HEK293 (cell line): ENCODE measurements around the gene SLC12A2.

Source experiments
- CTCF ChIA-PET: fragments of 350-600 bp; formaldehyde crosslinking; extraction: SDS; loops from one replicate; lab custom pipeline; 2021; ENCODE audit warnings: antibody characterized with exemption; lab: Yijun Ruan, JAX
- POLR2A ChIA-PET: fragments of 300-600 bp; formaldehyde crosslinking; extraction: SDS; loops from one replicate; lab custom pipeline; 2020; ENCODE audit warnings: antibody characterized with exemption, inconsistent platforms; lab: Yijun Ruan, JAX
- H3K27ac ChIP-seq: fragments of 200-500 bp; sonication (Bioruptor generic); 2 replicates; pipeline ENCODE4 v1.5.1; 2014; ENCODE audit warnings: low read depth, low read length, control low read depth, inconsistent platforms; ENCODE audit errors: extremely low read depth
- H3K36me3 ChIP-seq, 2 experiments: fragments of 200-500 bp in 1 of 2; sonication (Bioruptor generic) in 1 of 2; 1 replicate in 1 of 2; 2 replicates in 1 of 2; pipeline ENCODE4 v1.5.1; 2014 to 2017; ENCODE audit warnings: inconsistent platforms in 2 of 2, low read length in 2 of 2; ENCODE audit not compliant: control insufficient read depth in 2 of 2, insufficient read depth in 1 of 2
- H3K4me1 ChIP-seq: fragments of 200-500 bp; sonication (Bioruptor generic); 2 replicates; pipeline ENCODE4 v1.5.1; 2014; ENCODE audit warnings: mild to moderate bottlenecking, low read length, inconsistent platforms; ENCODE audit not compliant: control insufficient read depth, insufficient read depth
- H3K4me3 ChIP-seq: 2 replicates; pipeline ENCODE4 v1.5.1; 2011; ENCODE audit warnings: low read depth, mild to moderate bottlenecking, control low read depth, low read length, moderate library complexity
- H3K9me3 ChIP-seq: fragments of 200-500 bp; sonication (Bioruptor generic); 2 replicates; pipeline ENCODE4 v1.5.1; 2014; ENCODE audit warnings: low read depth, low read length, inconsistent platforms; ENCODE audit not compliant: control insufficient read depth, insufficient read depth
- BCL11B ChIP-seq: fragments of 450-650 bp; formaldehyde crosslinking; IDR thresholded peaks from 2 replicates; pipeline ENCODE4 v1.5.1; 2016; ENCODE audit warnings: low read depth, missing biosample characterization, missing genetic modification characterization
- SCRT2 ChIP-seq: fragments of 450-650 bp; formaldehyde crosslinking; IDR thresholded peaks from 2 replicates; pipeline ENCODE4 v1.5.1; 2016; ENCODE audit warnings: missing biosample characterization, missing genetic modification characterization
- SP2 ChIP-seq: fragments of 450-650 bp; formaldehyde crosslinking; IDR thresholded peaks from 2 replicates; pipeline ENCODE4 v1.5.1; 2016; ENCODE audit warnings: missing biosample characterization, missing genetic modification characterization
- ZBTB10 ChIP-seq: fragments of 450-650 bp; formaldehyde crosslinking; IDR thresholded peaks from 2 replicates; pipeline ENCODE4 v1.5.1; 2016; ENCODE audit warnings: missing biosample characterization, missing genetic modification characterization
- ZIC2 ChIP-seq: fragments of 450-650 bp; formaldehyde crosslinking; IDR thresholded peaks from 2 replicates; pipeline ENCODE4 v1.5.1; 2016; ENCODE audit warnings: missing biosample characterization, missing genetic modification characterization
- ZNF112 ChIP-seq: fragments of 450-650 bp; formaldehyde crosslinking; IDR thresholded peaks from 2 replicates; pipeline ENCODE4 v1.5.0; 2017; ENCODE audit warnings: missing biosample characterization, missing genetic modification characterization
- ZNF148 ChIP-seq: fragments of 450-650 bp; formaldehyde crosslinking; IDR thresholded peaks from 2 replicates; pipeline ENCODE4 v1.5.0; 2017; ENCODE audit warnings: missing biosample characterization, missing genetic modification characterization, borderline replicate concordance
- ZNF324 ChIP-seq: fragments of 450-650 bp; formaldehyde crosslinking; IDR thresholded peaks from 2 replicates; pipeline ENCODE4 v1.5.1; 2016; ENCODE audit warnings: missing biosample characterization, missing genetic modification characterization
- ZNF571 ChIP-seq: fragments of 450-650 bp; formaldehyde crosslinking; IDR thresholded peaks from 2 replicates; pipeline ENCODE4 v1.5.0; 2017; ENCODE audit warnings: missing biosample characterization, missing genetic modification characterization
- ZNF610 ChIP-seq: fragments of 450-650 bp; formaldehyde crosslinking; IDR thresholded peaks from 2 replicates; pipeline ENCODE4 v1.5.1; 2016; ENCODE audit warnings: missing biosample characterization, missing genetic modification characterization, borderline replicate concordance
- ZNF670 ChIP-seq: fragments of 450-650 bp; formaldehyde crosslinking; IDR thresholded peaks from 2 replicates; pipeline ENCODE4 v1.5.1; 2016; ENCODE audit warnings: missing biosample characterization, missing genetic modification characterization, low read depth
- ZSCAN18 ChIP-seq: fragments of 450-650 bp; formaldehyde crosslinking; IDR thresholded peaks from 2 replicates; pipeline ENCODE4 v1.5.1; 2016; ENCODE audit warnings: missing biosample characterization, missing genetic modification characterization
- ZXDB ChIP-seq: fragments of 450-650 bp; formaldehyde crosslinking; IDR thresholded peaks from 2 replicates; pipeline ENCODE4 v1.5.1; 2016; ENCODE audit warnings: missing biosample characterization, missing genetic modification characterization

The SLC12A2 gene

DNA sequence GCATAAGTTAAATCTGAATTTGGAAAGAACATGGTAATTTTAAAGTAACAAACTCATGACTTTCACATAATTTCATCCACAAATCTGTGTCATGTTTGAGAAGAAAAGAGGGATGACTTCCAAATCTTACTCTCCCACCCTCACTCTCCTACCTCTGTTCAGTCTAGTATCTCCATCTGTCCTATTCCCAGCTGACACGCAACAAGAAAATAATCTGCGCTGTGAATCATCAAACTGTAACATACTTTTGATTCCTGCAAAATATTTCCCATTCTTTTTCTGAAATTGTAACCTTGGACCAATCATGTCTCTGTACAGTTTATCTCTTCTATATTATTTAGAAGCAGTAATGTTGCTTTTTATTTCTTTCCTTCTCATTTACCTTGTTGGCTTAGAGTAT is 91.4 kb downstream of the SLC12A2 start:
- POLR2A ChIA-PET, result no interaction called here
- Histone ChIP-seq H3K27ac (no peak overlapping the region), H3K9me3 (no peaks in the 10 kb centered on the region), H3K4me1 (no peaks in the 10 kb centered on the region), H3K4me3 (no peak overlapping the region), H3K36me3 (peaks cover 14 to 24% of the 10 kb centered on the region in 2 experiments)
- TF ChIP-seq ZBTB10, result no peak
- no peak for TF ChIP-seq ZSCAN18 (tag by site-specific recombination)
- TF ChIP-seq ZNF148 (tag by site-specific recombination), result no peak
- no peak for TF ChIP-seq ZNF571
- no peak for TF ChIP-seq BCL11B
- TF ChIP-seq ZNF610, result no peak
- no peak for TF ChIP-seq ZXDB (tag by site-specific recombination)
- no peak for TF ChIP-seq ZNF324 (tag by site-specific recombination)
- CTCF ChIA-PET, result interaction anchor here (0.6 kb wide), 1 partner anchor 25 kb away, joined by 4 read pairs; no protein-coding TSS in a partner anchor

DNA sequence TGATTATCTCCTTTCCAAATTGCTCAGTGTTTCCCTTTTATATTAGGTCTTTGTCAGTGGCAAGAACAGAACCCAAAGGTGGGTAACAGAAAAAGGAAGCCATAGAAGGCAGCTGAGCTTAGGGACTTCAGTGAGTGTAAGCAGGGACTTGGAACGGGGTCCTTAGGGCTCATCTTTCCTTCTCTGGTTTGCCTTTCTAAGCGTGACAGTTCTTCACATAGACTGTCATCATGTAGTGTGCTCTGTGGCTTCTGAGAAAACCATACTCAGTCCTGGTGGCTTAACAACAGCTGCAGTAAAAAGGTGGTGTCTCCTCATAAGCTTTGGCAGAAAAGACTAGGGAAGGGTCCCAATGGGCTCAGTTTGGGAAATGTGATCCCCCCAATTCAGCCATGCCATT is 108.8 kb downstream of the SLC12A2 start:
- H3K4me1 ChIP-seq, result no peaks in the 10 kb centered on the region
- no peaks in the 10 kb centered on the region for H3K9me3 ChIP-seq
- H3K36me3 ChIP-seq, result peaks cover 0 to 7% of the 10 kb centered on the region in 2 experiments; a peak in 1 of 3 replicates
- no peak overlapping the region for H3K27ac ChIP-seq
- CTCF ChIA-PET, result interaction anchor here (1.2 kb wide), 1 partner anchor 9 kb away, joined by 3 read pairs; no protein-coding TSS in a partner anchor
- no peak overlapping the region for H3K4me3 ChIP-seq
- TF ChIP-seq ZNF112 (tag by site-specific recombination) (no peak), ZNF670 (no peak), SP2 (tag by site-specific recombination) (no peak), ZXDB (tag by site-specific recombination) (no peak)
- POLR2A ChIA-PET, result no interaction called here

DNA sequence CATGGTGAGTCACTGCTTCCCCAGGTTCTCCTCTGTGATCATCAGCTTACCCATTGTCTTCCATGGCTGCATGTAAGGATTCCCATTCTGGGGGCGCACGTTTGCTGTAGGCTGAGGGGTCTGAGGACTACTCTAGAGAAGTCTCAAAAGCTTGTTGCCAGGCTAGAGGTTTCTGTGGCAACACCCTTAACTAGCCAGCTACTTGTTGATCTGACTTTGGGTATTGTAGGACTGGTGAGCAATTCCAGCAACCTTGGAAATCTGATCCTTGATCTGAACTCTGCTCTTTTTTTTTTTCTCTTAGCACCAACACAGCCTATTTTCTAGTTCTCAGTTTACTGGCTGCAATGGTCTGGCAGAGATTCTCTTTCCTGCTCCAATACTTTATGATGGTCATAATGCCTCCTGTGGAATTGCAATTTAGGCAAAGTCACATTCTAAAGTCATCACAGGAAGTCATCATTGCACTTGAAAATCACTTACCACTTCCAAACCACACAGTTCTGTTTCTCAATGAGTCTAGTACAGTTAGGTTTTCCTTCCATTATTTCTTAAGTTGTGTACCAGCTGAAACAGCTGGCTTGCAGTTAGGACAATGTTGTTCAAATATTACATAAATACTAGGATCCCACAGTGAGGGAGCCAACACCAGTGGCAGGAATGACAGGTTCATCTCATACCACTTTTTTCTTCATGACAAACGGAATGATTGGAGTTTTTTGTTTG is 110.3 kb downstream of the SLC12A2 start:
- CTCF ChIA-PET, result interaction anchor here (0.6 to 1.2 kb wide), 4 partner anchors 8 to 692 kb away, joined by 3 to 10 read pairs (median 6); partner anchors contain the start of gene SLC12A2
- Histone ChIP-seq H3K4me3 (no peak overlapping the region), H3K36me3 (no peaks in the 10 kb centered on the region), H3K9me3 (no peaks in the 10 kb centered on the region), H3K4me1 (no peaks in the 10 kb centered on the region), H3K27ac (no peak overlapping the region)
- TF ChIP-seq ZIC2 (tag by site-specific recombination), result no peak
- peak; percentile 50; the same call in 1 of the 2 replicates for TF ChIP-seq SCRT2
- POLR2A ChIA-PET, result no interaction called here
